CD4-positive, alpha-beta T cell (primary cell): ENCODE measurements around the gene GDF7. TPM values are rescaled to one million over a fixed set of nuclear protein-coding genes. Genes with fewer than 3 reads are reported as not detected.

Experiments used
- ATAC-seq: fragments of 200-7000 bp; cut with Tn5 transposase; one replicate; pipeline ENCODE4 v1.10.0; 2022; ENCODE audit warnings: mild to moderate bottlenecking; ENCODE audit not compliant: poor library complexity
- CTCF ChIA-PET: fragments of 350-600 bp; sonication (Branson Sonifier 250); formaldehyde crosslinking; loops from one replicate; lab custom pipeline; 2021; ENCODE audit warnings: antibody characterized with exemption, inconsistent platforms; lab: Charles Lee
- POLR2A ChIA-PET: fragments of 350-600 bp; sonication (Branson Sonifier 250); formaldehyde crosslinking; loops from one replicate; lab custom pipeline; 2021; ENCODE audit warnings: antibody characterized with exemption, inconsistent platforms; lab: Charles Lee
- DNase-seq, 14 experiments: peaks; one replicate each; pipeline ENCODE4 v3.0.0-alpha.2; 2013 to 2020; ENCODE audit warnings: mixed read lengths in 2 of 14
- H3K27ac ChIP-seq, 2 donors: one replicate each; pipeline versions ENCODE4 v1.5.1 to v1.7.0; 2013; ENCODE audit warnings: low read length in 2 of 2, low read depth in 1 of 2, mild to moderate bottlenecking in 1 of 2
- H3K27me3 ChIP-seq, 2 experiments: 1 replicate in 1 of 2; 2 replicates in 1 of 2; pipeline versions ENCODE4 v1.6.1 to v1.7.0; 2013; ENCODE audit warnings: low read length in 2 of 2, control low read depth in 1 of 2, mild to moderate bottlenecking in 1 of 2, moderate library complexity in 1 of 2; ENCODE audit not compliant: insufficient read depth in 2 of 2, control insufficient read depth in 1 of 2
- H3K36me3 ChIP-seq: one replicate; pipeline ENCODE4 v1.6.1; 2013; ENCODE audit warnings: low read length, control low read depth; ENCODE audit not compliant: insufficient read depth
- H3K4me1 ChIP-seq: one replicate; pipeline ENCODE4 v1.6.1; 2013; ENCODE audit warnings: low read length, control low read depth; ENCODE audit not compliant: insufficient read depth
- H3K4me3 ChIP-seq: one replicate; pipeline ENCODE4 v1.5.1; 2013; ENCODE audit warnings: mild to moderate bottlenecking, low read length, moderate library complexity
- H3K9me3 ChIP-seq, 2 experiments: 1 replicate in 1 of 2; 2 replicates in 1 of 2; pipeline versions ENCODE4 v1.6.1 to v1.7.0; 2013; ENCODE audit warnings: low read length in 2 of 2, mild to moderate bottlenecking in 2 of 2, control low read depth in 1 of 2, moderate library complexity in 1 of 2; ENCODE audit not compliant: control insufficient read depth in 1 of 2, insufficient read depth in 1 of 2
- H3K27ac Mint-ChIP-seq: one replicate; pipeline ENCODE4 v1.8.0; 2020; ENCODE audit warnings: mixed read lengths
- H3K27me3 Mint-ChIP-seq: one replicate; pipeline ENCODE4 v1.8.0; 2021; ENCODE audit warnings: mixed read lengths
- H3K36me3 Mint-ChIP-seq: one replicate; pipeline ENCODE4 v1.8.0; 2021; ENCODE audit warnings: low read depth, mixed read lengths
- H3K4me1 Mint-ChIP-seq: one replicate; pipeline ENCODE4 v1.8.0; 2021; ENCODE audit warnings: low read depth, mixed read lengths
- H3K4me3 Mint-ChIP-seq: one replicate; pipeline ENCODE4 v1.8.0; 2020; ENCODE audit warnings: mild to moderate bottlenecking, mixed read lengths
- H3K9me3 Mint-ChIP-seq: one replicate; pipeline ENCODE4 v1.8.0; 2020; ENCODE audit warnings: mixed read lengths
- intact Hi-C, 2 experiments: fragments of 100-400 bp; cut with DNase I in 1 of 2; cut with micrococcal nuclease in 1 of 2; formaldehyde crosslinking; loops; one replicate each; pipeline versions ENCODE4 v1.15.1 to v1.9.0; 2023 to 2025; cut with DNase I, micrococcal nuclease
- total RNA-seq, 174 experiments: library from RNA in 2 of 174; stranded (reverse) in 2 of 174; gene quantifications; one replicate each; pipeline ENCODE4 v1.2.3 and lab custom pipeline; 2021 to 2026
- TF ChIP-seq, protein P1 (sequence below): fragments of 200-600 bp; IDR thresholded peaks from one replicate; pipeline ENCODE4 v1.8.0; 2022; ENCODE audit warnings: antibody characterized with exemption, mild to moderate bottlenecking

GDF7 gene
- total RNA-seq, 2 experiments from 2014 or later, result 0.05 to 0.14 TPM

DNA sequence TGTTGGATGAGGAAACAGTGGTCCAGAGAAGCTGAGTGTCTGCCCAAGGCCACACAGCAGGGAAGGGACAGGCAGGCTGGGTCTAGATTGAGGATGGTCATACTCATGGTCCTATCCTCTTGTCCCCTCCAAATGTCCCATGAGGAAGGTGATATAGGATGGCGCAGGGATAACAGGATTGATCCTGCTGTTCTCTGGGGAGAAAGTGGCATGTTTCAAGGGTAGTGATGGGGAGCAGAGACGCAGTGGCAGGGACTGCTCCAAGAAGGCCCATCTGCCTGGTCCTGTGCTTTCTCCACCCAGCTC is 40.6 kb upstream of the GDF7 start:
- ChIA-PET POLR2A (no interaction called here), CTCF (no interaction called here)
- peaks cover 33% of the 10 kb centered on the region for H3K36me3 ChIP-seq
- Mint-ChIP-seq H3K4me1 (no peaks in the 10 kb centered on the region), H3K27me3 (no peaks in the 10 kb centered on the region), H3K27ac (no peak overlapping the region), H3K4me3 (no peak overlapping the region), H3K9me3 (no peaks in the 10 kb centered on the region), H3K36me3 (peaks cover 28% of the 10 kb centered on the region)
- no peak for ATAC-seq
- H3K27ac ChIP-seq, result no peak overlapping the region
- DNase-seq, result no peak
- no peak overlapping the region for H3K4me3 ChIP-seq
- intact Hi-C loops, result no loop called here
- no peaks in the 10 kb centered on the region for H3K4me1 ChIP-seq
- H3K27me3 ChIP-seq, result no peaks in the 10 kb centered on the region
- TF ChIP-seq, protein P1, sequence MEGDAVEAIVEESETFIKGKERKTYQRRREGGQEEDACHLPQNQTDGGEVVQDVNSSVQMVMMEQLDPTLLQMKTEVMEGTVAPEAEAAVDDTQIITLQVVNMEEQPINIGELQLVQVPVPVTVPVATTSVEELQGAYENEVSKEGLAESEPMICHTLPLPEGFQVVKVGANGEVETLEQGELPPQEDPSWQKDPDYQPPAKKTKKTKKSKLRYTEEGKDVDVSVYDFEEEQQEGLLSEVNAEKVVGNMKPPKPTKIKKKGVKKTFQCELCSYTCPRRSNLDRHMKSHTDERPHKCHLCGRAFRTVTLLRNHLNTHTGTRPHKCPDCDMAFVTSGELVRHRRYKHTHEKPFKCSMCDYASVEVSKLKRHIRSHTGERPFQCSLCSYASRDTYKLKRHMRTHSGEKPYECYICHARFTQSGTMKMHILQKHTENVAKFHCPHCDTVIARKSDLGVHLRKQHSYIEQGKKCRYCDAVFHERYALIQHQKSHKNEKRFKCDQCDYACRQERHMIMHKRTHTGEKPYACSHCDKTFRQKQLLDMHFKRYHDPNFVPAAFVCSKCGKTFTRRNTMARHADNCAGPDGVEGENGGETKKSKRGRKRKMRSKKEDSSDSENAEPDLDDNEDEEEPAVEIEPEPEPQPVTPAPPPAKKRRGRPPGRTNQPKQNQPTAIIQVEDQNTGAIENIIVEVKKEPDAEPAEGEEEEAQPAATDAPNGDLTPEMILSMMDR, result no peak
- H3K9me3 ChIP-seq, result no peaks in the 10 kb centered on the region

DNA sequence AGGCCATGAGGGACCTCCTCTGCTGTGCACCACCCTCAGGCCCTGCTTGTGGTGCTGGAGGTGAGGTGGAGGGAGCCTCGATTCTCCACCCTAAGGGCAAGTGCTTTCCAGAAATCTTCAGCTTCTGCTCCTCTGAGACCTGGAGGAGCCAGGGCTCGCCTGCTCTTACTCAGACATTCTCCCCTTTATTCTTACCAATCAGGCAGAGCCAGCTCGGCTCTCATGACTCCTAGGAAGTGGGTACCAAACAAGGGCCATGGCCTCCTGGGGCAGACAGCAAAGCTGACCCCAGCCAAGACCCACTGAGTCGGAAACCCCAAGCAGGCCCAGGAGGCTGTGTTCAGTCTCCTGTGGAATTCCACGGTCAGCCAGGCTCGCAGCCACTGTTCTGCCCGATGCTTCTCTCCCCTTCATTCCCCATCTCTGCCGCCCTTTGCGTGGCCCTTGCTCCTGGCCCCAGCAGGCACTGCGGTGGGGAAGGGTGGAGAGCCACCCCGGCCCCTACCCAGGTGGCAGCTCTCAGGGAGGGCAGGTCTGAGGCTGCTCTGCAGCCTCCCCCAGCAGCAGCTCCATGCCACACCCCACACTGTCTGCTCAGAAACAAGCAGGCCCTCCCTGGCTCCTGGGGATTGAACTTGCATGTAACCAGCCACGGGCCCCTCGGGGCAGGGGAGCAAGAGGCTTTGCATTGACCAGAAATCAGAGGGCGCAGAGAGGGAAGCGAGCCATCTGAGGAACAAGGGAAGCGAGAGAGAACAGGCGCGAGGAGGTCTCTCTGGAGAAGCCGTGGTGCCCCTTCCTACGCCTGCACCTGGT is 40.0 kb upstream of the GDF7 start:
- H3K36me3 ChIP-seq, result peaks cover 27% of the 10 kb centered on the region
- intact Hi-C loops, result no loop called here
- POLR2A ChIA-PET, result no interaction called here

GRCh38 chr2:20627712-20628380 is 39.1 kb upstream of the GDF7 start:
- intact Hi-C loops, result no loop called here

More for the DNA sequence above, 40.0 kb upstream of the GDF7 start:
- peaks cover 28% of the 10 kb centered on the region for H3K36me3 Mint-ChIP-seq
- Histone ChIP-seq H3K27ac (no peak overlapping the region), H3K27me3 (no peaks in the 10 kb centered on the region), H3K4me1 (no peaks in the 10 kb centered on the region), H3K9me3 (no peaks in the 10 kb centered on the region), H3K4me3 (no peak overlapping the region)
- TF ChIP-seq, protein P1, result no peak
- H3K4me3 Mint-ChIP-seq, result no peak overlapping the region
- H3K4me1 Mint-ChIP-seq, result no peaks in the 10 kb centered on the region
- CTCF ChIA-PET, result no interaction called here
- DNase-seq, result no peak
- H3K9me3 Mint-ChIP-seq, result no peaks in the 10 kb centered on the region
- H3K27me3 Mint-ChIP-seq, result no peaks in the 10 kb centered on the region
- no peak for ATAC-seq
- H3K27ac Mint-ChIP-seq, result no peak overlapping the region

More at GRCh38 chr2:20627712-20628380, 39.1 kb upstream of the GDF7 start:
- no peak for ATAC-seq
- Histone ChIP-seq H3K9me3 (no peaks in the 10 kb centered on the region), H3K4me1 (no peaks in the 10 kb centered on the region), H3K36me3 (peaks cover 18% of the 10 kb centered on the region), H3K27ac (no peak overlapping the region), H3K27me3 (no peaks in the 10 kb centered on the region), H3K4me3 (no peak overlapping the region)
- Mint-ChIP-seq H3K36me3 (peaks cover 24% of the 10 kb centered on the region), H3K9me3 (no peaks in the 10 kb centered on the region), H3K27ac (no peak overlapping the region), H3K27me3 (no peaks in the 10 kb centered on the region), H3K4me3 (no peak overlapping the region), H3K4me1 (no peaks in the 10 kb centered on the region)
- POLR2A ChIA-PET, result no interaction called here
- TF ChIP-seq, protein P1, result no peak
- CTCF ChIA-PET, result no interaction called here
- no peak for DNase-seq
